GM19023 (cell line): ENCODE measurements around the gene ASB1.
A peak's percentile ranks its signal among the peaks of the same experiment; 100 is the strongest.

Source experiments
- ATAC-seq: cut with Tn5 transposase; IDR thresholded peaks from one replicate; pipeline ENCODE4 v1.9.1; 2021; ENCODE audit warnings: mild to moderate bottlenecking, moderate library complexity; ENCODE audit not compliant: unreplicated experiment

The ASB1 gene

GRCh38 chr2:238422285-238422684, 4.4 kb upstream of the ASB1 start:
- ATAC-seq, result no peak

GRCh38 chr2:238422940-238423339, 3.8 kb upstream of the ASB1 start:
- ATAC-seq, result no peak

GRCh38 chr2:238423561-238424312, 3.0 kb upstream of the ASB1 start:
- no peak for ATAC-seq

GRCh38 chr2:238424313-238424700, 2.4 kb upstream of the ASB1 start:
- ATAC-seq, result no peak

- no peak for ATAC-seq
Observed at GRCh38 chr2:238425505-238425978, 1.2 kb upstream of the ASB1 start.

GRCh38 chr2:238425979-238426567, 654 bp upstream of the ASB1 start:
- ATAC-seq, result peak; percentile 7

- ATAC-seq, result peak; percentile 10
Observed at GRCh38 chr2:238427435-238428162, 872 bp downstream of the ASB1 start.

- ATAC-seq, result no peak
Observed at GRCh38 chr2:238428866-238429265, 2.1 kb downstream of the ASB1 start.

- ATAC-seq, result no peak
Observed at GRCh38 chr2:238430781-238431180, 4.1 kb downstream of the ASB1 start.

- no peak for ATAC-seq
Observed at GRCh38 chr2:238431456-238431855, 4.7 kb downstream of the ASB1 start.

- no peak for ATAC-seq
Observed at GRCh38 chr2:238433300-238433915, 6.7 kb downstream of the ASB1 start.

GRCh38 chr2:238433941-238434845, 7.5 kb downstream of the ASB1 start:
- no peak for ATAC-seq

GRCh38 chr2:238434846-238435751, 8.4 kb downstream of the ASB1 start:
- no peak for ATAC-seq

GRCh38 chr2:238435752-238436096, 9.0 kb downstream of the ASB1 start:
- no peak for ATAC-seq

- ATAC-seq, result no peak
Observed at GRCh38 chr2:238438856-238439849, 12.4 kb downstream of the ASB1 start.

- no peak for ATAC-seq
Observed at GRCh38 chr2:238439917-238440316, 13.2 kb downstream of the ASB1 start.

- ATAC-seq, result no peak
Observed at GRCh38 chr2:238440331-238440730, 13.6 kb downstream of the ASB1 start.

- no peak for ATAC-seq
Observed at GRCh38 chr2:238440767-238441166, 14.0 kb downstream of the ASB1 start.
